Prostate gland (tissue), 2 donors: ENCODE results near the gene MYZAP. TPM values are rescaled to one million over a fixed set of nuclear protein-coding genes. Genes with fewer than 3 reads are reported as not detected.

Experiments
- DNase-seq: peaks from one replicate; pipeline ENCODE4 v3.0.0-alpha.2; 2019; ENCODE audit warnings: low spot score
- H3K27ac ChIP-seq, 2 donors: fragments of 200-600 bp; sonication (generic); 2 replicates each; pipeline ENCODE4 v1.5.1; 2017 to 2019
- H3K27me3 ChIP-seq: fragments of 200-600 bp; sonication (generic); replicated peaks from 2 replicates; pipeline ENCODE4 v1.5.1; 2019; ENCODE audit not compliant: insufficient read depth
- H3K36me3 ChIP-seq, 2 donors: fragments of 200-600 bp; sonication (generic); 1 replicate in 1 of 2; 2 replicates in 1 of 2; pipeline versions ENCODE4 v1.5.1 to v1.8.1; 2017 to 2019
- H3K4me1 ChIP-seq: fragments of 200-600 bp; sonication (generic); replicated peaks from 2 replicates; pipeline ENCODE4 v1.5.1; 2019
- H3K4me3 ChIP-seq, 2 donors: fragments of 200-600 bp; sonication (generic); 2 replicates each; pipeline ENCODE4 v1.5.1; 2017 to 2019
- H3K9me3 ChIP-seq: fragments of 200-600 bp; sonication (generic); 2 replicates; pipeline ENCODE4 v1.5.1; 2017
- POLR2A ChIP-seq: fragments of 450-650 bp; IDR thresholded peaks from one replicate; pipeline ENCODE4 v1.6.1; 2016; ENCODE audit warnings: antibody characterized with exemption, mild to moderate bottlenecking
- POLR2AphosphoS5 ChIP-seq: sonication (generic); formaldehyde crosslinking; IDR thresholded peaks from one replicate; pipeline ENCODE4 v1.6.1; 2017; ENCODE audit warnings: antibody characterized with exemption
- WGBS: methylation state at CpG from one replicate; pipeline ENCODE4 v1.1.5; 2018; 5-methylcytosine and 5-hydroxymethylcytosine counted together
- intact Hi-C: fragments of 100-400 bp; cut with DNase I; formaldehyde crosslinking; loops from one replicate; pipeline ENCODE4 v1.14.2; 2022
- total RNA-seq, 2 donors: library from RNA; depleted of rRNA; stranded (reverse); fragments of >200 nt; gene quantifications; one replicate each; pipeline ENCODE4 v1.1.0, GENCODE V29; 2016
- TF ChIP-seq, protein P1 (sequence below), 4 experiments: fragments of 200-600 bp in 2 of 4; fragments of 450-650 bp in 2 of 4; sonication (generic) in 2 of 4; IDR thresholded peaks; 1 replicate in 3 of 4; 2 replicates in 1 of 4; pipeline ENCODE4 v1.5.1; 2016 to 2019; ENCODE audit warnings: antibody characterized with exemption in 4 of 4, mild to moderate bottlenecking in 2 of 4, moderate library complexity in 2 of 4

The MYZAP gene
- total RNA-seq, 2 donors from 2014 or later, result 14.9 to 25.1 TPM

DNA sequence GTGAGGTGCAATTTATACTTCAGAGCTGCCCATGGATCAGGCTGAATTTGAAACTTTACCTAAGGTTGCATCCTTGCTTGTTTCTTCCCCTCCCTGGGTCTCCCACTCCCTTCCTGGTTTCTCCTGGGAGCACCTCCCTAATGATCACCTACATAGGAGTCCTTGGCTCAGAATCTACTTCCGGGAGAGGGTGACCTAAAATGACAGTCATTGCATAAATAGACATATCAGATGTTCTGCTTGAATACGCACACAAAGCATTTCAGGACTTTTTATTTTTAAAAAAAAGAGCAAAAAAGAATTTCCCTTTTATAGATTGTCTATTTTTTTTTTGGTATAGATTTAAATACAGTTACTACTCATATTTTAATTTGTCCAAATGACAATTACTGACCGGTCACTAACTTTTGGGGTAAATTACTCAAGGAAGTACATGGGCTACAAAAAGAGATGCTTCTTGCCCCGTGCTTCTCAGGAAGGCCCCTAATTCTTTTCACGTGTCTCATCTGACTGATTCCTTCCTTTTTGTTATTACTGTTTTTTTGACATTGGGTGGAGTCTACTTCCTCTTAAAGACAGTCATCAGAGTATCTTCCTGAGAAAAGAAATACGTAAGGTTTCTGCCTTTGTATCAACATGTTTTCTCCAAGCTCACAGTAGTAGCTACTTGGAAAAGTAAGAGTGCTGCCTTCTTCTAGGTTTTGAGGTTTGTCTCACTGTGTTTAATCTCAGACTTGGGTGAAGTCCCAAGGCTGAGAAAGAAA lies 4.9 kb upstream of the MYZAP start:
- H3K4me3 ChIP-seq, result no peak overlapping the region
- no peak overlapping the region for H3K27ac ChIP-seq
- intact Hi-C loops, result no loop called here
- H3K4me1 ChIP-seq, result peaks cover 5% of the 10 kb centered on the region
- H3K36me3 ChIP-seq, result no peaks in the 10 kb centered on the region
- TF ChIP-seq, protein P1, sequence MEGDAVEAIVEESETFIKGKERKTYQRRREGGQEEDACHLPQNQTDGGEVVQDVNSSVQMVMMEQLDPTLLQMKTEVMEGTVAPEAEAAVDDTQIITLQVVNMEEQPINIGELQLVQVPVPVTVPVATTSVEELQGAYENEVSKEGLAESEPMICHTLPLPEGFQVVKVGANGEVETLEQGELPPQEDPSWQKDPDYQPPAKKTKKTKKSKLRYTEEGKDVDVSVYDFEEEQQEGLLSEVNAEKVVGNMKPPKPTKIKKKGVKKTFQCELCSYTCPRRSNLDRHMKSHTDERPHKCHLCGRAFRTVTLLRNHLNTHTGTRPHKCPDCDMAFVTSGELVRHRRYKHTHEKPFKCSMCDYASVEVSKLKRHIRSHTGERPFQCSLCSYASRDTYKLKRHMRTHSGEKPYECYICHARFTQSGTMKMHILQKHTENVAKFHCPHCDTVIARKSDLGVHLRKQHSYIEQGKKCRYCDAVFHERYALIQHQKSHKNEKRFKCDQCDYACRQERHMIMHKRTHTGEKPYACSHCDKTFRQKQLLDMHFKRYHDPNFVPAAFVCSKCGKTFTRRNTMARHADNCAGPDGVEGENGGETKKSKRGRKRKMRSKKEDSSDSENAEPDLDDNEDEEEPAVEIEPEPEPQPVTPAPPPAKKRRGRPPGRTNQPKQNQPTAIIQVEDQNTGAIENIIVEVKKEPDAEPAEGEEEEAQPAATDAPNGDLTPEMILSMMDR (IDR thresholded peaks at IDR 0.05), result no peak
- TF ChIP-seq POLR2A, result no peak
- no peak for TF ChIP-seq POLR2AphosphoS5
- 66% methylated on average over 6 of the region's 6 CpGs for WGBS
- no peak for DNase-seq
- H3K9me3 ChIP-seq, result no peaks in the 10 kb centered on the region
- no peaks in the 10 kb centered on the region for H3K27me3 ChIP-seq

DNA sequence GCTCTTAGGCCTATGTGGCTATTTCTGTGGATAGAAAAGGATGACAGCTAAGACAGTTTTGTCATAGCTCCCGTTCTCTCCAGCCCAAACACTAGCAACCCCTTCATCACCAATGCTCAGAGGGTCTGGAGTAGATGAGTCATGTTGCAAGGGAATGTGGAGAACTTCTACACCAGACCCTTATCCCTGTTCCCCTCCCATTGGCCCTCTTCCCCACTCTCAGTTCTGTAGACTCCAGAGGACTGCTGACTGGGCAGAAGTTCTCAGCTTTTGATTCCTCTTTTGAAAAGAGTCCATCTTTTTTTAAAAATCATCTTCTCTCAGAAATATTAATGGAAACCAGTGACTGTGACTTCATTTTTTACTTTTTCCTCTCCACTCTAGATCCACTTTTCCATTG lies 2.4 kb upstream of the MYZAP start:
- DNase-seq, result no peak
- Histone ChIP-seq H3K27me3 (no peaks in the 10 kb centered on the region), H3K4me1 (peaks cover 5% of the 10 kb centered on the region), H3K27ac (no peak overlapping the region), H3K9me3 (no peaks in the 10 kb centered on the region), H3K36me3 (no peaks in the 10 kb centered on the region), H3K4me3 (no peak overlapping the region)
- TF ChIP-seq, protein P1 (IDR thresholded peaks at IDR 0.05), result no peak
- no peak for TF ChIP-seq POLR2A
- no peak for TF ChIP-seq POLR2AphosphoS5
- intact Hi-C loops, result no loop called here
- 84% methylated on average over 1 of the region's 1 CpG for WGBS

DNA sequence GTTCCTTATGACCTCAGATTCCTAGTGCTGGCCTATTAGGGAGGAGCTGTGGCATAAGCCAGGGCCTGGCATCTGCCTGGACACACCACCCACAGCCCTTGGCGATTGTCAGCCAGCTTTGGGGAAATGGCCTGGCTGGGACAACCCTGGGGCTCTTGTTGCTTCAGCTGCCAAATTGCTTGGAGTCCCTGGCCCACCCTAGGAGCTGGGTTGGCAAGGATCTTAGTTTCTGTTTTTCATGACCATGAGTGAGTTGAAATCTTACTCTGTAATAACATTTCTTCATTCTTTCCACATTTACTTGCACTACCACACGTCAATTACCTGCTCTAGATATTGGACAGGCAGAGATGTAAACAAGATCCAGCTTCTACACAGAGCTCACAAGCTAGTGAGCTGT lies 1.9 kb upstream of the MYZAP start:
- no peak overlapping the region for H3K27ac ChIP-seq
- WGBS, result 43% methylated on average over 2 of the region's 2 CpGs
- no peak for DNase-seq

DNA sequence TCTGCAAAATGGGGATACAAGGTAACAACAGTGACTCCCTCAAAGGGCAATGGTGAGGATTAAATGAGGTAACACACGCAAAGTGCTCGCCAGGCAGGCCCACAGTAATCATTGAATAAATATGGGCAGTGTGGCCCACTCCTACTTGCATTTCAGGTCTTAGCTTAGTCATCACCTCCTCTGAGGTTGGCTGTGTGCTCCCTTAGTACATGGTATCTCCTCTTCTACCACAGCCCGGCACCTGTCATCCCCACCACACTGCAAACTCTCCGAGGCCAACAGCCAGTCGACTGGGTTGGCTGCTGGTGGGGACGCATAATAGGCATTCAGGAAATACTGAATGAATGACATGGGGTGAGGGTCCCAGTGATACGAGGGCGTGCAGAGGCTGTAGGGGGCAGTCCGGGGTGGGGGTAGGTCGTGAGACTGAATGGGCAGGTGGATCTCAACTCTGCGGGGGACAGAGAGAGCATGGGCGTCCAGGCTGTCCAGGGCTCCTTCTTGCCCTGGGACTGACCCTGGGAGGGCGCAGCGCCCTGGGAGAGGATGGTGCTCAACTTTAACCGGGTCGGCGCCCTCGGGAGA lies 375 bp upstream of the MYZAP start:
- intact Hi-C loops, result no loop called here
- WGBS, result 25% methylated on average over 16 of the region's 18 CpGs
- Histone ChIP-seq H3K4me3 (peak overlapping the region; percentile 58 to 59), H3K36me3 (no peaks in the 10 kb centered on the region), H3K27me3 (no peaks in the 10 kb centered on the region), H3K27ac (peak overlapping the region; percentile 77 to 81), H3K9me3 (no peaks in the 10 kb centered on the region), H3K4me1 (peaks cover 5% of the 10 kb centered on the region)
- TF ChIP-seq POLR2A, result no peak
- no peak for TF ChIP-seq POLR2AphosphoS5
- TF ChIP-seq, protein P1 (IDR thresholded peaks at IDR 0.05), result no peak
- no peak for DNase-seq

More for the DNA sequence above, 1.9 kb upstream of the MYZAP start:
- Histone ChIP-seq H3K4me3 (no peak overlapping the region), H3K9me3 (no peaks in the 10 kb centered on the region), H3K27me3 (no peaks in the 10 kb centered on the region), H3K36me3 (no peaks in the 10 kb centered on the region), H3K4me1 (peaks cover 5% of the 10 kb centered on the region)
- TF ChIP-seq POLR2A (no peak), POLR2AphosphoS5 (no peak)
- TF ChIP-seq, protein P1 (IDR thresholded peaks at IDR 0.05), result no peak
- intact Hi-C loops, result no loop called here

DNA sequence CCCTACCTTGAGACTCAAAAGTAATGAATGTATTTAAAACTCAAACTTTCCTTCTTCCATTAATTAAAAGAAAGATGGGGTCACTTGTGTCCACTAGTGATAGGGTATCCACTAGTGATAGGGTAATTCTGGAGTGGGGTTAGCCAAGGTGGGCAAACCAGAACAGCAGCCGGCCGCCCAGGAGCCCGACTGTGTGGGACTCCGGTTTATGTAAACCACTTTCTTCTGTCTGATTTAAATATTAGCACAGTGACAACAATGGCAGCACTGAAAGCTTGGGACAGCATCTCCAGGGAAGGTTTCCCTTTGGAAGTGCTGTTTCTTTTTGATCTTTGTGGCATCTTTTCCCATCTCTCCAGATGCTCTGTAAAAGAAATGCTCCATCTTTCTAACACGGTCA lies 722 bp downstream of the MYZAP start:
- DNase-seq, result no peak
- peak overlapping the region; percentile 58 to 59 for H3K4me3 ChIP-seq
- TF ChIP-seq, protein P1 (IDR thresholded peaks at IDR 0.05), result no peak
- TF ChIP-seq POLR2A (no peak), POLR2AphosphoS5 (no peak)
- peaks cover 5% of the 10 kb centered on the region for H3K4me1 ChIP-seq
- intact Hi-C loops, result no loop called here
- H3K9me3 ChIP-seq, result no peaks in the 10 kb centered on the region
- 34% methylated on average over 5 of the region's 5 CpGs for WGBS
- peak overlapping the region; percentile 77 to 81 for H3K27ac ChIP-seq
- no peaks in the 10 kb centered on the region for H3K27me3 ChIP-seq
- no peaks in the 10 kb centered on the region for H3K36me3 ChIP-seq
